ENCODE measurements around the gene GCNT1.
"Not testable (repeated sequence)": the region's sequence is repeated elsewhere in the genome, so short reads cannot be mapped to it uniquely, and the experiment has no call there.

Gene GCNT1

DNA sequence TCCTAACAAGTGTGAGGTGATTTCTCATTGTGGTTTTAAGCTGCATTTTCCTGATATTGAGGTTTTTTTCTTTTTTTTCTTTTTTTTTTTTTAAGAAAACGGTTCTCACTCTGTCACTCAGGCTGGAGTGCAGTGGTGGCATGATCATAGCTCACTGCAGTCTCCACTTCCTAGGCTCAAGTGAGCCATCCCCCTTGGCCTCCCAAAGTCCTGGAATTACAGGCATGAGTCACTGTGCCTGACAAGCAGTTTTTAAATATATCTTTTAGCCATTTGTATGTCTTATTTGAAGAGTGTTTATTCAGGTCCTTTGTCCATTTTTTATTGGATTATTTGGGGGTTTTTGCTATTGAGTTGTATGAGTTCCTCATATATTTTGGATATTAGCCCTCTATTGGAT, 53.8 kb downstream of the GCNT1 start:
- Histone ChIP-seq H3K27me3 (ENCODE audit: insufficient read depth, low read depth, severe bottlenecking) (no peaks in the 10 kb centered on the region), H3K9me3 (ENCODE audit: severe bottlenecking) (no peaks in the 10 kb centered on the region), H3K4me3 (ENCODE audit: low read depth, low read length) (no peak overlapping the region), H3K27ac (no peak overlapping the region), H3K36me3 (no peaks in the 10 kb centered on the region)
- no peak for DNase-seq
- TF ChIP-seq CTCF (IDR thresholded peaks at IDR 0.05; ENCODE audit: low read depth, low read length) = no peak

- Histone ChIP-seq H3K4me3 (ENCODE audit: low read depth, low read length) (no peak overlapping the region), H3K36me3 (no peaks in the 10 kb centered on the region), H3K27ac (no peak overlapping the region), H3K27me3 (ENCODE audit: insufficient read depth, low read depth, severe bottlenecking) (no peaks in the 10 kb centered on the region), H3K9me3 (ENCODE audit: severe bottlenecking) (no peaks in the 10 kb centered on the region)
- TF ChIP-seq CTCF (IDR thresholded peaks at IDR 0.05; ENCODE audit: low read depth, low read length) = no peak
- DNase-seq = no peak
Measured at GRCh38 chr9:76516350-76516749, 57.4 kb downstream of the GCNT1 start.

DNA sequence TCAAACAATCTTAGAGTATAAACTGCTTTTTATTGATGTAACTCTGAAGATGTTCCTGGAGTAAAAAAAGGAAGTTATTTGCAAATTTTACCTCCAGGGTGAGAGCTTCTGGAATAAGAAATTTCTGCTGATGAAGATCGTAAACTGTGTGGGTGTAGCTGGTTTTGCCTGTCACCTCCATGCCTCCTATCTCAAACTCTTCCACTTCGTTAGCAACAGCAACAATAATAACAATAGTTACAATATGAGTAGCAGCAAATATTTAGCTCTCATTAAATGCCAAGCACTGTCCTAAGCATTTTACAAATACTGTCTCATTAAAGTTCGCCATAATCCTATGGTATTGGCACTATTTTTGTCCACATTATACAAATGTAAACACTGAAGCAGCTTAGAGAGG, 57.9 kb downstream of the GCNT1 start:
- no peak for TF ChIP-seq CTCF (IDR thresholded peaks at IDR 0.05; ENCODE audit: low read depth, low read length)
- DNase-seq = no peak
- H3K4me3 ChIP-seq (ENCODE audit: low read depth, low read length) = no peak overlapping the region
- H3K27ac ChIP-seq = no peak overlapping the region
- no peaks in the 10 kb centered on the region for H3K9me3 ChIP-seq (ENCODE audit: severe bottlenecking)
- H3K27me3 ChIP-seq (ENCODE audit: insufficient read depth, low read depth, severe bottlenecking) = no peaks in the 10 kb centered on the region
- no peaks in the 10 kb centered on the region for H3K36me3 ChIP-seq

DNA sequence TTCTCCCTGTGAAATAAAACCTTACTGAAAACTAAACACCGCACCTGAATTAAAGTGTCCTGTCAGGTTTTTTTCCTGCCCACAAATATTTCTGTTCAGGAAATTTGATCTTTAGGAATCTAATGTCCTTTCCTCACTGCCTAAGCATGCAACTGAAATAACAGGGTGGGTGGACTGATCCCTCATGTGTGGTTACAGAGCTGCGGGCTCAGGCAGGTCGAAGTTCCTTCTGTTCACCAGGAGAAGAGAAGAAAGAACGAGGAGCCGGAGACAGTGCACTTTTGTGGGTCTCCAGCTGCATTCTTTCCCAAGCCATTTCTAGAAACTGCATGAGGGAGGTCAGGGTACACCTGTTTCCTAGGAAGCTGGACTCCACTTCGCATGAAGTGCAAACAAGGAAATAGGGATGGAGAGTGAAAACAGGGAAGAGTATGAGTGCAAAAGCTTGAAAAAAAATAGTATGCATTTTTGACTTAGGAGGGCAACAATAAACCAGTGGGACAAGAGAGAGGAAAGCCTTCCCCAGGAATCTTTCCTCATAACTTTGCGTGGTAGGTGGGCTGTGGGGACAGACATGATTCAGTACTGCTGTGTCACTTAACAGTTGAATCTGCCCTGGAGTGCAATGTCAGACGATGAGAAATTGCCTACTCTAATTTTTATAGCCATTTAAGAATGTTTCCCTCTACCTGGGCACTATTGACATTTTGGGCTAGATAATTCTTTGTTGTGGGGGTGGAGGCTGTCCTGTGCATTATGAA, 60.3 kb downstream of the GCNT1 start:
- DNase-seq = no peak
- no peaks in the 10 kb centered on the region for H3K27me3 ChIP-seq (ENCODE audit: insufficient read depth, low read depth, severe bottlenecking)
- no peaks in the 10 kb centered on the region for H3K9me3 ChIP-seq (ENCODE audit: severe bottlenecking)
- no peak overlapping the region for H3K4me3 ChIP-seq (ENCODE audit: low read depth, low read length)
- no peaks in the 10 kb centered on the region for H3K36me3 ChIP-seq
- TF ChIP-seq CTCF (IDR thresholded peaks at IDR 0.05; ENCODE audit: low read depth, low read length) = no peak
- no peak overlapping the region for H3K27ac ChIP-seq

DNA sequence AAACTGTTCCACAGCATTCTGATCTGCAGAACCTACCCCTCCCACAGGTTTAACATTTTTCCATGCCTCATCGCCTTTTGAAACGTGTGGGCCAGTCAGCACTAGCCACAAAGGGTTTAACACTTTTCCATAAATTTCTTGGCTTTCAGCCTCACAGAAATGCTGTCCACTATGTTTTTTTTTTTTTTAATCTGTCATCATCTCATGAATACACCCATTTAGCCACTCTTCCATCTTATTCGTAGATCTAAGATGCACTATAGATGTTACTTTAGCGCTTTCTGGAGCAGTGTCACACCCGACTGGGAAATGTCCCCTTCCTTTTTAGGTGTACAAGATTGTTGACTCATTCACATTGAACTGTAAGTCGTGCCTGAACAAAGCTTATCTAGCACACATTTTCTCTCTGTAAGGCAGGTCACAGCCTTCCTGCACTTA, 62.3 kb downstream of the GCNT1 start:
- no peak overlapping the region for H3K27ac ChIP-seq
- no peak overlapping the region for H3K4me3 ChIP-seq (ENCODE audit: low read depth, low read length)
- no peak for DNase-seq
- no peaks in the 10 kb centered on the region for H3K36me3 ChIP-seq
- no peak for TF ChIP-seq CTCF (IDR thresholded peaks at IDR 0.05; ENCODE audit: low read depth, low read length)
- no peaks in the 10 kb centered on the region for H3K27me3 ChIP-seq (ENCODE audit: insufficient read depth, low read depth, severe bottlenecking)
- H3K9me3 ChIP-seq (ENCODE audit: severe bottlenecking) = no peaks in the 10 kb centered on the region

- no peak for DNase-seq
- Histone ChIP-seq H3K27me3 (ENCODE audit: insufficient read depth, low read depth, severe bottlenecking) (no peaks in the 10 kb centered on the region), H3K9me3 (ENCODE audit: severe bottlenecking) (no peaks in the 10 kb centered on the region), H3K27ac (no peak overlapping the region), H3K36me3 (no peaks in the 10 kb centered on the region), H3K4me3 (ENCODE audit: low read depth, low read length) (no peak overlapping the region)
- no peak for TF ChIP-seq CTCF (IDR thresholded peaks at IDR 0.05; ENCODE audit: low read depth, low read length)
Measured at GRCh38 chr9:76521906-76522305, 62.9 kb downstream of the GCNT1 start.

DNA sequence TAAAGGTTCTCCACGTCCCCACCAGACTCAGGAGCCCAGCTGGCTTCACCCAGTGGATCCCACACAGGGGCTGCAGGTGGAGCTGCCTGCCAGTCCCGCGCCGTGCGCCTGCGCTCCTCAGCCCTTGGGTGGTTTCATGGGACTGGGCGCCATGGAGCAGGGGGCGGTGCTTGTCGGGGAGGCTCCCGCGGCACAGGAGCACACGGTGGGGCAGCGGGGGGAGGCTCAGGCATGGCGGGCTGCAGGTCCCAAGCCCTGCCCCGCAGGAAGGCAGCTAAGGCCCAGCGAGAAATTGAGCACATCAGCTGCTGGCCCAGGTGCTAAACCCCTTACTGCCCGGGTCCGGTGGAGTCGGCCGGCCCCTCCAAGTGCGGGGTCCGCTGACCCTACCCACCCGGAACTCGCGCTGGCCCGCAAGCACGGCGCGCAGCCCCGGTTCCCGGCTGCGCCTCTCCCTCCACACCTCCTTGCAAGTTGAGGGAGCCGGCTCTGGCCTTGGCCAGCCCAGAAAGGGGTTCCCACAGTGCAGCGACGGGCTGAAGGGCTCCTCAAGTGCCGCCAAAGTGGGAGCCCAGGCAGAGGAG, 64.7 kb downstream of the GCNT1 start:
- H3K27ac ChIP-seq; H3K4me3 ChIP-seq (ENCODE audit: low read depth, low read length); H3K27me3 ChIP-seq (ENCODE audit: insufficient read depth, low read depth, severe bottlenecking); DNase-seq; H3K36me3 ChIP-seq; H3K9me3 ChIP-seq (ENCODE audit: severe bottlenecking): not testable (repeated sequence)

Measured in WERI-Rb-1 (cell line).